ENCODE data around the gene CTTNBP2. TPM values are rescaled to one million over a fixed set of nuclear protein-coding genes. Genes with fewer than 3 reads are reported as not detected.

The CTTNBP2 gene
- total RNA-seq, 1 experiment from 2014 or later, result 17.6 TPM

- Mint-ChIP-seq H3K27me3 (ENCODE audit: low read depth) (no peaks in the 10 kb centered on the region), H3K27ac (no peak overlapping the region), H3K9me3 (no peaks in the 10 kb centered on the region), H3K4me1 (peaks cover 6 to 7% of the 10 kb centered on the region in 2 experiments), H3K36me3 (ENCODE audit: insufficient read depth in 1 of 3, low read depth in 3 of 3) (no peaks in the 10 kb centered on the region; a peak in 1 of 7 replicates), H3K4me3 (no peak overlapping the region)
- no peaks in the 10 kb centered on the region for H3K79me2 ChIP-seq (ENCODE audit: insufficient read depth, low read length)
- DNase-seq, result no peak
- H2BK5ac ChIP-seq (ENCODE audit: insufficient read length, low read length), result no peak overlapping the region
- no peak overlapping the region for H2AFZ ChIP-seq (ENCODE audit: low read length)
- no peak overlapping the region for H2BK12ac ChIP-seq (ENCODE audit: insufficient read length, low read depth, low read length)
- H3K79me1 ChIP-seq (ENCODE audit: insufficient read depth, low read depth, low read length, poor library complexity, severe bottlenecking), result no peaks in the 10 kb centered on the region
- no peak overlapping the region for H3K56ac ChIP-seq (ENCODE audit: insufficient read length, low read depth, low read length)
- H3K4ac ChIP-seq (ENCODE audit: low read depth, low read length), result no peak overlapping the region
- H3K9ac ChIP-seq (ENCODE audit: extremely low read depth, insufficient read length, low read length), result no peak overlapping the region
- H2BK120ac ChIP-seq (ENCODE audit: low read depth, low read length, poor library complexity, severe bottlenecking), result no peak overlapping the region
- no peak overlapping the region for H4K5ac ChIP-seq (ENCODE audit: insufficient read length, low read depth, low read length)
- H3K4me2 ChIP-seq (ENCODE audit: insufficient read depth, insufficient read length, low read length), result no peak overlapping the region
- no peak overlapping the region for H3T11ph ChIP-seq (ENCODE audit: low read length)
- H3K23me2 ChIP-seq (ENCODE audit: insufficient read length, low read depth, low read length, poor library complexity, severe bottlenecking), result no peaks in the 10 kb centered on the region
- no peaks in the 10 kb centered on the region for H3K9me3 ChIP-seq (ENCODE audit: control insufficient read depth, low read depth, low read length)
- H4K91ac ChIP-seq (ENCODE audit: insufficient read length, low read depth, low read length), result no peak overlapping the region
- no peaks in the 10 kb centered on the region for H3K4me1 ChIP-seq (ENCODE audit: insufficient read depth, low read length)
- H3K27me3 ChIP-seq (ENCODE audit: insufficient read depth, low read length), result no peaks in the 10 kb centered on the region
- no peak overlapping the region for H2BK15ac ChIP-seq (ENCODE audit: low read depth, low read length)
- H3K14ac ChIP-seq (ENCODE audit: insufficient read depth, low read length), result no peak overlapping the region
- H3K18ac ChIP-seq (ENCODE audit: insufficient read length, low read depth, low read length), result no peak overlapping the region
- no peak overlapping the region for H2BK20ac ChIP-seq (ENCODE audit: low read depth, low read length, poor library complexity, severe bottlenecking)
- no peak overlapping the region for H3K23ac ChIP-seq (ENCODE audit: insufficient read length, low read depth, low read length)
- no peak overlapping the region for H4K8ac ChIP-seq (replicated peaks; ENCODE audit: insufficient read length, low read depth, low read length)
- TF ChIP-seq CTCF (conservative IDR thresholded peaks at IDR 0.05), result no peak
- no peak overlapping the region for H2AK5ac ChIP-seq (ENCODE audit: insufficient read length, low read length)
- no peak overlapping the region for H3K27ac ChIP-seq (ENCODE audit: insufficient read length, low read depth, low read length)
- H4K20me1 ChIP-seq (ENCODE audit: control insufficient read depth, insufficient read depth, insufficient read length), result no peaks in the 10 kb centered on the region
Measured at GRCh38 chr7:117689406-117689805, 183.8 kb downstream of the CTTNBP2 start.
